Memory B cell (primary cell): ENCODE measurements around the gene ZFR.
"Not testable (repeated sequence)": the region's sequence is repeated elsewhere in the genome, so short reads cannot be mapped to it uniquely, and the experiment has no call there.

Experiments
- ATAC-seq: fragments of 150-1000 bp; cut with Tn5 transposase; 2 replicates; pipeline ENCODE4 v1.10.0; 2021; ENCODE audit warnings: low read depth, mild to moderate bottlenecking, moderate library complexity
- DNase-seq, 2 donors: peaks; one replicate each; pipeline ENCODE4 v3.0.0; 2022; ENCODE audit warnings: low spot score in 2 of 2
- H3K27ac Mint-ChIP-seq: one replicate; pipeline ENCODE4 v1.8.0; 2022; ENCODE audit warnings: mild to moderate bottlenecking, moderate library complexity, mixed read lengths
- H3K27me3 Mint-ChIP-seq: one replicate; pipeline ENCODE4 v1.8.0; 2022; ENCODE audit warnings: mixed read lengths
- H3K36me3 Mint-ChIP-seq: one replicate; pipeline ENCODE4 v1.8.0; 2022; ENCODE audit warnings: mild to moderate bottlenecking, mixed read lengths
- H3K4me1 Mint-ChIP-seq: one replicate; pipeline ENCODE4 v1.8.0; 2022; ENCODE audit warnings: mixed read lengths
- H3K4me3 Mint-ChIP-seq: one replicate; pipeline ENCODE4 v1.8.0; 2022; ENCODE audit warnings: mild to moderate bottlenecking, moderate library complexity, mixed read lengths
- H3K9me3 Mint-ChIP-seq: one replicate; pipeline ENCODE4 v1.8.0; 2022; ENCODE audit warnings: mixed read lengths

ZFR gene

GRCh38 chr5:32443541-32444430 is 754 bp downstream of the ZFR start:
- DNase-seq = peak; percentile 41 to 66
- Mint-ChIP-seq H3K4me3 (peak overlapping the region; percentile 93), H3K9me3 (no peaks in the 10 kb centered on the region), H3K36me3 (peaks cover 2% of the 10 kb centered on the region), H3K27me3 (no peaks in the 10 kb centered on the region), H3K4me1 (peaks cover 34% of the 10 kb centered on the region), H3K27ac (peak overlapping the region; percentile 95)
- ATAC-seq = peak; percentile 17

GRCh38 chr5:32443145-32443540 is 1.4 kb downstream of the ZFR start:
- DNase-seq (no peak), ATAC-seq (no peak)
- Mint-ChIP-seq H3K4me1 (peaks cover 34% of the 10 kb centered on the region), H3K27ac (peak overlapping the region; percentile 95), H3K36me3 (peaks cover 4% of the 10 kb centered on the region), H3K4me3 (peak overlapping the region; percentile 93), H3K9me3 (no peaks in the 10 kb centered on the region), H3K27me3 (no peaks in the 10 kb centered on the region)

- no peaks in the 10 kb centered on the region for H3K27me3 Mint-ChIP-seq
- H3K9me3 Mint-ChIP-seq = no peaks in the 10 kb centered on the region
- no peak overlapping the region for H3K27ac Mint-ChIP-seq
- H3K4me1 Mint-ChIP-seq = peaks cover 15% of the 10 kb centered on the region
- H3K36me3 Mint-ChIP-seq = peaks cover 2% of the 10 kb centered on the region
- no peak overlapping the region for H3K4me3 Mint-ChIP-seq
- no peak for DNase-seq
- no peak for ATAC-seq
These were observed 5.4 kb downstream of the ZFR start for GRCh38 chr5:32439086-32439642.

GRCh38 chr5:32436553-32437242 is 7.8 kb downstream of the ZFR start:
- ATAC-seq (no peak), DNase-seq (no peak)
- H3K27ac Mint-ChIP-seq = no peak overlapping the region
- no peaks in the 10 kb centered on the region for H3K27me3 Mint-ChIP-seq
- no peaks in the 10 kb centered on the region for H3K9me3 Mint-ChIP-seq
- H3K4me3 Mint-ChIP-seq = no peak overlapping the region
- H3K4me1 Mint-ChIP-seq = peaks cover 10% of the 10 kb centered on the region
- peaks cover 12% of the 10 kb centered on the region for H3K36me3 Mint-ChIP-seq

GRCh38 chr5:32435383-32435782 is 9.2 kb downstream of the ZFR start:
- ATAC-seq (no peak), DNase-seq (no peak)
- H3K27ac Mint-ChIP-seq = no peak overlapping the region
- no peak overlapping the region for H3K4me3 Mint-ChIP-seq
- H3K27me3 Mint-ChIP-seq = no peaks in the 10 kb centered on the region
- H3K4me1 Mint-ChIP-seq = peaks cover 12% of the 10 kb centered on the region
- no peaks in the 10 kb centered on the region for H3K9me3 Mint-ChIP-seq
- peaks cover 12% of the 10 kb centered on the region for H3K36me3 Mint-ChIP-seq

GRCh38 chr5:32434221-32434620 is 10.3 kb downstream of the ZFR start:
- peaks cover 14% of the 10 kb centered on the region for H3K36me3 Mint-ChIP-seq

GRCh38 chr5:32432633-32433032 is 11.9 kb downstream of the ZFR start:
- Mint-ChIP-seq H3K36me3 (peaks cover 20% of the 10 kb centered on the region), H3K27me3 (no peaks in the 10 kb centered on the region), H3K9me3 (no peaks in the 10 kb centered on the region), H3K4me1 (peaks cover 15% of the 10 kb centered on the region), H3K27ac (peak overlapping the region; percentile 79), H3K4me3 (no peak overlapping the region)
- ATAC-seq (peak; percentile 65), DNase-seq (no peak)

More at GRCh38 chr5:32434221-32434620, 10.3 kb downstream of the ZFR start:
- ATAC-seq = no peak
- no peaks in the 10 kb centered on the region for H3K27me3 Mint-ChIP-seq
- no peak overlapping the region for H3K4me3 Mint-ChIP-seq
- H3K9me3 Mint-ChIP-seq = no peaks in the 10 kb centered on the region
- no peak overlapping the region for H3K27ac Mint-ChIP-seq
- DNase-seq = no peak
- peaks cover 13% of the 10 kb centered on the region for H3K4me1 Mint-ChIP-seq

GRCh38 chr5:32430825-32431224 is 13.7 kb downstream of the ZFR start:
- DNase-seq, H3K9me3 Mint-ChIP-seq, ATAC-seq, H3K4me3 Mint-ChIP-seq, H3K27me3 Mint-ChIP-seq: not testable (repeated sequence)
- H3K4me1 Mint-ChIP-seq = peaks cover 15% of the 10 kb centered on the region
- H3K36me3 Mint-ChIP-seq = peaks cover 29% of the 10 kb centered on the region
- H3K27ac Mint-ChIP-seq = peak overlapping the region; percentile 2

GRCh38 chr5:32428426-32428825 is 16.1 kb downstream of the ZFR start:
- Mint-ChIP-seq H3K9me3 (no peaks in the 10 kb centered on the region), H3K4me3 (no peak overlapping the region), H3K36me3 (peaks cover 32% of the 10 kb centered on the region), H3K27ac (no peak overlapping the region), H3K4me1 (peaks cover 20% of the 10 kb centered on the region), H3K27me3 (no peaks in the 10 kb centered on the region)
- DNase-seq = no peak
- no peak for ATAC-seq

- no peak overlapping the region for H3K27ac Mint-ChIP-seq
- no peak for DNase-seq
- ATAC-seq = no peak
- H3K9me3 Mint-ChIP-seq = no peaks in the 10 kb centered on the region
- H3K4me1 Mint-ChIP-seq = peaks cover 14% of the 10 kb centered on the region
- H3K4me3 Mint-ChIP-seq = no peak overlapping the region
- H3K36me3 Mint-ChIP-seq = peaks cover 24% of the 10 kb centered on the region
- no peaks in the 10 kb centered on the region for H3K27me3 Mint-ChIP-seq
These were observed 17.9 kb downstream of the ZFR start for GRCh38 chr5:32426440-32427151.

GRCh38 chr5:32422697-32423096 is 21.8 kb downstream of the ZFR start:
- H3K36me3 Mint-ChIP-seq = peaks cover 16% of the 10 kb centered on the region
- no peaks in the 10 kb centered on the region for H3K9me3 Mint-ChIP-seq
- H3K4me3 Mint-ChIP-seq = no peak overlapping the region
- DNase-seq (no peak), ATAC-seq (no peak)
- peak overlapping the region; percentile 14 for H3K27ac Mint-ChIP-seq
- H3K4me1 Mint-ChIP-seq = peaks cover 11% of the 10 kb centered on the region
- H3K27me3 Mint-ChIP-seq = no peaks in the 10 kb centered on the region

- peaks cover 11% of the 10 kb centered on the region for H3K4me1 Mint-ChIP-seq
- H3K27ac Mint-ChIP-seq = no peak overlapping the region
- H3K9me3 Mint-ChIP-seq = no peaks in the 10 kb centered on the region
- H3K27me3 Mint-ChIP-seq = no peaks in the 10 kb centered on the region
- H3K36me3 Mint-ChIP-seq = peaks cover 11% of the 10 kb centered on the region
- no peak for ATAC-seq
- no peak for DNase-seq
- no peak overlapping the region for H3K4me3 Mint-ChIP-seq
These were observed 23.5 kb downstream of the ZFR start for GRCh38 chr5:32421075-32421474.

- DNase-seq = no peak
- Mint-ChIP-seq H3K36me3 (peaks cover 11% of the 10 kb centered on the region), H3K4me3 (no peak overlapping the region), H3K9me3 (no peaks in the 10 kb centered on the region), H3K27ac (no peak overlapping the region), H3K4me1 (peaks cover 11% of the 10 kb centered on the region), H3K27me3 (no peaks in the 10 kb centered on the region)
- ATAC-seq = no peak
These were observed 24.0 kb downstream of the ZFR start for GRCh38 chr5:32420506-32420905.

GRCh38 chr5:32419791-32420190 is 24.7 kb downstream of the ZFR start:
- ATAC-seq = no peak
- no peak overlapping the region for H3K4me3 Mint-ChIP-seq
- H3K27ac Mint-ChIP-seq = no peak overlapping the region
- H3K27me3 Mint-ChIP-seq = no peaks in the 10 kb centered on the region
- no peak for DNase-seq
- peaks cover 11% of the 10 kb centered on the region for H3K36me3 Mint-ChIP-seq
- no peaks in the 10 kb centered on the region for H3K9me3 Mint-ChIP-seq
- peaks cover 11% of the 10 kb centered on the region for H3K4me1 Mint-ChIP-seq
